HepG2 (cell line): Measurements from ENCODE around the gene POMGNT2. TPM values are rescaled to one million over a fixed set of nuclear protein-coding genes. Genes with fewer than 3 reads are reported as not detected.

ENCODE experiments used
- ATAC-seq: fragments of 200-7000 bp; cut with Tn5 transposase; 3 replicates; pipeline ENCODE4 v1.9.1; 2020; ENCODE audit warnings: mild to moderate bottlenecking, moderate library complexity
- BruUV-seq: library from RNA; stranded (reverse); fragments of 400-500 nt; replicated peaks from 2 replicates; lab custom pipeline; 2021; lab: Mats Ljungman, UMichigan
- CTCF ChIA-PET: fragments of 300-600 bp; formaldehyde crosslinking; extraction: SDS; loops from one replicate; lab custom pipeline; 2021; ENCODE audit warnings: low total read pairs, inconsistent platforms, low intra/inter-chr PET ratio; lab: Yijun Ruan, JAX
- POLR2A ChIA-PET: fragments of 350-600 bp; sonication (Branson Sonifier 250); formaldehyde crosslinking; loops from one replicate; lab custom pipeline; 2020; ENCODE audit warnings: antibody characterized with exemption, inconsistent platforms; lab: Yijun Ruan, JAX
- DNase-seq: peaks from one replicate; pipeline ENCODE4 v3.0.0-alpha.2; 2015; ENCODE audit warnings: low spot score
- FAIRE-seq: peaks from 3 replicates; lab custom pipeline; 2011; peaks lifted over from hg19 to GRCh38; lab: Jason Lieb, UNC
- H2AFZ ChIP-seq: one replicate; pipeline ENCODE4 v1.6.1; 2011; ENCODE audit warnings: low read length, inconsistent platforms
- H3K27ac ChIP-seq: fragments of 300-600 bp; 3 replicates; pipeline ENCODE4 v1.8.0; 2011; ENCODE audit warnings: mixed run types, mild to moderate bottlenecking, mixed read lengths, low read length, inconsistent platforms; ENCODE audit not compliant: insufficient read depth; ENCODE audit errors: extremely low read length
- H3K27me3 ChIP-seq, 2 experiments: fragments of 200-600 bp in 1 of 2; 2 replicates in 1 of 2; 3 replicates in 1 of 2; pipeline versions ENCODE4 v1.6.0 to v1.8.0; 2011; ENCODE audit warnings: low read length in 2 of 2, mild to moderate bottlenecking in 2 of 2, moderate library complexity in 2 of 2, inconsistent platforms in 1 of 2; ENCODE audit not compliant: insufficient read depth in 2 of 2, control insufficient read depth in 1 of 2
- H3K36me3 ChIP-seq, 2 experiments: fragments of 200-600 bp in 1 of 2; replicated peaks in 1 of 2; 2 replicates in 1 of 2; 3 replicates in 1 of 2; pipeline versions ENCODE4 v1.5.1 to v1.8.0; 2011; ENCODE audit warnings: low read length in 2 of 2, inconsistent platforms in 1 of 2; ENCODE audit not compliant: insufficient read depth in 2 of 2, control insufficient read depth in 1 of 2
- H3K4me1 ChIP-seq: 2 replicates; pipeline ENCODE4 v1.5.1; 2012; ENCODE audit warnings: low read length, inconsistent platforms; ENCODE audit not compliant: insufficient read depth
- H3K4me2 ChIP-seq: 2 replicates; pipeline ENCODE4 v1.6.0; 2011; ENCODE audit warnings: low read depth, low read length, inconsistent platforms
- H3K4me3 ChIP-seq, 3 experiments: fragments of 200-600 bp in 1 of 3; sonication (generic), shearing (Covaris generic) in 1 of 3; replicated peaks in 1 of 3; 2 replicates each; pipeline ENCODE4 v1.5.1; 2011 to 2016; ENCODE audit warnings: low read length in 3 of 3, inconsistent platforms in 2 of 3, low read depth in 2 of 3, mild to moderate bottlenecking in 2 of 3, control low read depth in 1 of 3, mixed read lengths in 1 of 3; ENCODE audit not compliant: insufficient read depth in 1 of 3
- H3K79me2 ChIP-seq: one replicate; pipeline ENCODE4 v1.6.1; 2011; ENCODE audit warnings: low read length, inconsistent platforms; ENCODE audit not compliant: insufficient read depth
- H3K9ac ChIP-seq: 2 replicates; pipeline ENCODE4 v1.6.0; 2011; ENCODE audit warnings: mild to moderate bottlenecking, low read depth, low read length, inconsistent platforms; ENCODE audit not compliant: insufficient read depth
- H3K9me3 ChIP-seq: 2 replicates; pipeline ENCODE4 v1.5.1; 2012; ENCODE audit warnings: mild to moderate bottlenecking, low read length
- H4K20me1 ChIP-seq: 2 replicates; pipeline ENCODE4 v1.6.0; 2011; ENCODE audit warnings: inconsistent platforms, mild to moderate bottlenecking, low read length, moderate library complexity; ENCODE audit not compliant: insufficient read depth
- USF2 ChIP-seq, 2 experiments: sonication (generic) in 1 of 2; formaldehyde crosslinking in 1 of 2; IDR thresholded peaks; 2 replicates each; pipeline versions ENCODE4 v1.5.1 to v1.6.1; 2011 to 2020; ENCODE audit warnings: borderline replicate concordance in 1 of 2, low read depth in 1 of 2, low read length in 1 of 2, mild to moderate bottlenecking in 1 of 2, missing genetic modification reagents in 1 of 2, moderate library complexity in 1 of 2
- ZNF33B ChIP-seq: sonication (generic); formaldehyde crosslinking; IDR thresholded peaks from 2 replicates; pipeline ENCODE4 v1.5.1; 2020; ENCODE audit warnings: mild to moderate bottlenecking, missing genetic modification reagents
- ZNF557 ChIP-seq: sonication (generic); formaldehyde crosslinking; IDR thresholded peaks from 2 replicates; pipeline ENCODE4 v1.4.0; 2020; ENCODE audit warnings: missing genetic modification reagents
- ZNF570 ChIP-seq: sonication (generic); formaldehyde crosslinking; IDR thresholded peaks from 2 replicates; pipeline ENCODE4 v1.4.0; 2020; ENCODE audit warnings: mild to moderate bottlenecking, missing genetic modification reagents, borderline replicate concordance
- WGBS: methylation state at CpG from one replicate; pipeline ENCODE4 v1.1.6; 2017; ENCODE audit warnings: low lambda C conversion rate; 5-methylcytosine and 5-hydroxymethylcytosine counted together
- in situ Hi-C: cut with HindIII; loops from 2 replicates; pipeline ENCODE4 v1.10.0; 2017; ENCODE audit warnings: low pct_unique_long_range_greater_than_20kb; ENCODE audit not compliant: extremely low pct_ligation_motif_present
- intact Hi-C: fragments of 100-400 bp; cut with micrococcal nuclease; formaldehyde crosslinking; loops from one replicate; pipeline ENCODE4 v1.10.0; 2022; ENCODE audit not compliant: unreplicated experiment
- polyA plus RNA-seq, 8 experiments: library from polyadenylated mRNA; depleted of rRNA in 3 of 8; stranded (reverse) in 7 of 8; unstranded in 1 of 8; fragments of >200 nt; fragmentation: Illumina TruSeq in 4 of 8; extraction: Trizol in 4 of 8; gene quantifications; 2 replicates each; pipeline versions ENCODE4 v1.2.1 to v1.2.3, GENCODE V29; 2011 to 2016; ENCODE audit warnings: low read depth in 4 of 8, missing spikeins in 1 of 8, mixed read lengths in 1 of 8; ENCODE audit not compliant: insufficient read depth in 1 of 8
- total RNA-seq, 5 experiments: library from RNA; depleted of rRNA; stranded (reverse); fragments of >200 nt; fragmentation: Illumina TruSeq; extraction: Trizol; gene quantifications; 2 replicates each; pipeline ENCODE4 v1.2.3, GENCODE V29; 2016; ENCODE audit warnings: low read depth in 1 of 5
- TF ChIP-seq, protein P1 (sequence below): sonication (generic); formaldehyde crosslinking; IDR thresholded peaks from 2 replicates; pipeline ENCODE4 v1.5.0; 2020; ENCODE audit warnings: missing genetic modification reagents
- TF ChIP-seq, protein P2 (sequence below): sonication (generic); formaldehyde crosslinking; IDR thresholded peaks from 2 replicates; pipeline ENCODE4 v1.4.0; 2020; ENCODE audit warnings: missing genetic modification reagents

Gene POMGNT2
- total and polyA plus RNA-seq, 2 of the 13 experiments (the other 11 are each of a cell fraction or from before 2014, with no cell fraction given), result 10.5 to 12.4 TPM

GRCh38 chr3:43146599-43146998, 40.7 kb upstream of the POMGNT2 start:
- TF ChIP-seq ZNF570 (CRISPR knock-in tag) (no peak), ZNF557 (CRISPR knock-in tag) (no peak), USF2 (IDR thresholded peaks at IDR 0.05; ENCODE audit: low read depth, low read length) (no peak), USF2 (CRISPR knock-in tag; IDR thresholded peaks at IDR 0.05; ENCODE audit: borderline replicate concordance) (no peak), ZNF33B (CRISPR knock-in tag) (no peak)
- TF ChIP-seq, protein P1, sequence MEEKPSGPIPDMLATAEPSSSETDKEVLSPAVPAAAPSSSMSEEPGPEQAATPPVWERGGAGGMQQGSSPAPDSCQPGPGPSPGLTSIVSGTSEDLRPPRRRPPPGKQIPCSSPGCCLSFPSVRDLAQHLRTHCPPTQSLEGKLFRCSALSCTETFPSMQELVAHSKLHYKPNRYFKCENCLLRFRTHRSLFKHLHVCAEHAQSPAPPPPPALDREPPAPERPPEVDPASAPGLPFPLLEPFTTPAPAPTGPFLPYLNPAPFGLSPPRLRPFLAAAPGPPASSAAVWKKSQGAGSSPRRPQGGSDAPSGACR (CRISPR knock-in tag), result no peak
- TF ChIP-seq, protein P2, sequence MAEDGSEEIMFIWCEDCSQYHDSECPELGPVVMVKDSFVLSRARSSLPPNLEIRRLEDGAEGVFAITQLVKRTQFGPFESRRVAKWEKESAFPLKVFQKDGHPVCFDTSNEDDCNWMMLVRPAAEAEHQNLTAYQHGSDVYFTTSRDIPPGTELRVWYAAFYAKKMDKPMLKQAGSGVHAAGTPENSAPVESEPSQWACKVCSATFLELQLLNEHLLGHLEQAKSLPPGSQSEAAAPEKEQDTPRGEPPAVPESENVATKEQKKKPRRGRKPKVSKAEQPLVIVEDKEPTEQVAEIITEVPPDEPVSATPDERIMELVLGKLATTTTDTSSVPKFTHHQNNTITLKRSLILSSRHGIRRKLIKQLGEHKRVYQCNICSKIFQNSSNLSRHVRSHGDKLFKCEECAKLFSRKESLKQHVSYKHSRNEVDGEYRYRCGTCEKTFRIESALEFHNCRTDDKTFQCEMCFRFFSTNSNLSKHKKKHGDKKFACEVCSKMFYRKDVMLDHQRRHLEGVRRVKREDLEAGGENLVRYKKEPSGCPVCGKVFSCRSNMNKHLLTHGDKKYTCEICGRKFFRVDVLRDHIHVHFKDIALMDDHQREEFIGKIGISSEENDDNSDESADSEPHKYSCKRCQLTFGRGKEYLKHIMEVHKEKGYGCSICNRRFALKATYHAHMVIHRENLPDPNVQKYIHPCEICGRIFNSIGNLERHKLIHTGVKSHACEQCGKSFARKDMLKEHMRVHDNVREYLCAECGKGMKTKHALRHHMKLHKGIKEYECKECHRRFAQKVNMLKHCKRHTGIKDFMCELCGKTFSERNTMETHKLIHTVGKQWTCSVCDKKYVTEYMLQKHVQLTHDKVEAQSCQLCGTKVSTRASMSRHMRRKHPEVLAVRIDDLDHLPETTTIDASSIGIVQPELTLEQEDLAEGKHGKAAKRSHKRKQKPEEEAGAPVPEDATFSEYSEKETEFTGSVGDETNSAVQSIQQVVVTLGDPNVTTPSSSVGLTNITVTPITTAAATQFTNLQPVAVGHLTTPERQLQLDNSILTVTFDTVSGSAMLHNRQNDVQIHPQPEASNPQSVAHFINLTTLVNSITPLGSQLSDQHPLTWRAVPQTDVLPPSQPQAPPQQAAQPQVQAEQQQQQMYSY (CRISPR knock-in tag), result no peak
- WGBS, result 73% methylated on average over 1 of the region's 1 CpG
- FAIRE-seq (no peak), ATAC-seq (no peak), DNase-seq (no peak)
- Histone ChIP-seq H3K4me3 (no peak overlapping the region), H3K4me2 (no peak overlapping the region), H3K79me2 (no peaks in the 10 kb centered on the region), H3K9ac (no peak overlapping the region), H3K27me3 (no peaks in the 10 kb centered on the region; a peak in 1 of 5 replicates), H3K9me3 (no peaks in the 10 kb centered on the region), H4K20me1 (no peaks in the 10 kb centered on the region), H3K27ac (no peak overlapping the region), H3K4me1 (peaks cover 36% of the 10 kb centered on the region), H3K36me3 (no peaks in the 10 kb centered on the region), H2AFZ (no peak overlapping the region)
- in situ Hi-C loops, result no loop called here
- intact Hi-C loops, result no loop called here
- BruUV-seq, result no TSS peak
- ChIA-PET POLR2A (no interaction called here), CTCF (no interaction called here)
